ENCODE data around the gene CPHXL2.

DNA sequence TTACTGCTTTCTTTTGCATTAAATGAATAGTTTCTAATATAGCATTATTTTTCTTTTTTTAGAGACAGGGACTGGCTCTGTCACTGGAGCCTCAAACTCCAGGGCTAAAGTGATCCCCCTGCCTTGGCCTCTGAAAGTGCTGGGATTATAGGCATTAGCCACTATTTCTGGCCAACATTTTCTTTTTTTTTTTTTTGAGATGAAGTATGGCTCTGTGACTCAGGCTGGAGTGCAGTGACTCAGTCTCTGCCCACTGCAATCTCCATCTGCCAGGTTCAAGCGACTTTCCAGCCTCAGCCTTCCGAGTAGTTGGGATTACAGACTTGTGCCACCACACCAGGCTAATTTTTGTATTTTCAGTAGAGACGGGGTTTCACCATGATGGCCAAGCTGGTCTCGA lies 26.5 kb upstream of the CPHXL2 start:
- TF ChIP-seq, protein P1, sequence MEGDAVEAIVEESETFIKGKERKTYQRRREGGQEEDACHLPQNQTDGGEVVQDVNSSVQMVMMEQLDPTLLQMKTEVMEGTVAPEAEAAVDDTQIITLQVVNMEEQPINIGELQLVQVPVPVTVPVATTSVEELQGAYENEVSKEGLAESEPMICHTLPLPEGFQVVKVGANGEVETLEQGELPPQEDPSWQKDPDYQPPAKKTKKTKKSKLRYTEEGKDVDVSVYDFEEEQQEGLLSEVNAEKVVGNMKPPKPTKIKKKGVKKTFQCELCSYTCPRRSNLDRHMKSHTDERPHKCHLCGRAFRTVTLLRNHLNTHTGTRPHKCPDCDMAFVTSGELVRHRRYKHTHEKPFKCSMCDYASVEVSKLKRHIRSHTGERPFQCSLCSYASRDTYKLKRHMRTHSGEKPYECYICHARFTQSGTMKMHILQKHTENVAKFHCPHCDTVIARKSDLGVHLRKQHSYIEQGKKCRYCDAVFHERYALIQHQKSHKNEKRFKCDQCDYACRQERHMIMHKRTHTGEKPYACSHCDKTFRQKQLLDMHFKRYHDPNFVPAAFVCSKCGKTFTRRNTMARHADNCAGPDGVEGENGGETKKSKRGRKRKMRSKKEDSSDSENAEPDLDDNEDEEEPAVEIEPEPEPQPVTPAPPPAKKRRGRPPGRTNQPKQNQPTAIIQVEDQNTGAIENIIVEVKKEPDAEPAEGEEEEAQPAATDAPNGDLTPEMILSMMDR (IDR thresholded peaks at IDR 0.05): no peak
- TF ChIP-seq POLR2A (IDR thresholded peaks at IDR 0.05): no peak
